Fibroblast of skin of scalp (primary cell): Measurements from ENCODE around the gene CMIP.

Experiments
- DNase-seq: peaks from one replicate; pipeline ENCODE4 v3.0.0-alpha.2; 2013

Gene CMIP

DNA sequence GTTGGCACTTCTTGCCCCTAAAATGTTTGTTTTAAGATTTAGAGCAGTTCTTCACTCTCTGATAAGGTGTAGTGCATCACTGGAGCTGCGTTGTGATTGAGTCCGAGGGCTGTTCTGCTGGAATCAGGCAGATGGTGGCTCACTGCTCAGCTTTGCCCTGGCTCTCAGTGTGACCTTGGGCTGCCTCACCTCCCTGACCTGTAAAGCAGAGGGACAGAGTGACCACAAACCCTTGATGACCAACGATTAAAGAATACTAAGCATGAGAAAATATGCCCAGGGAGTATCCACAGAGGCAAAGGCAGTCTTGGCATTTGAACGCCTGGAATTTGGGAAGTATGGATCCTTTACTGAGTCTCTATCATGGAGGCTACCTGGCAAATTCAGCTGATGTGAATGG lies 18.1 kb downstream of the CMIP start:
- no peak for DNase-seq

- no peak for DNase-seq
Observed at GRCh38 chr16:81463296-81463890, 18.8 kb downstream of the CMIP start.

- no peak for DNase-seq
Observed at GRCh38 chr16:81464279-81464678, 19.7 kb downstream of the CMIP start.

GRCh38 chr16:81465375-81465943 lies 20.9 kb downstream of the CMIP start:
- DNase-seq: no peak

DNA sequence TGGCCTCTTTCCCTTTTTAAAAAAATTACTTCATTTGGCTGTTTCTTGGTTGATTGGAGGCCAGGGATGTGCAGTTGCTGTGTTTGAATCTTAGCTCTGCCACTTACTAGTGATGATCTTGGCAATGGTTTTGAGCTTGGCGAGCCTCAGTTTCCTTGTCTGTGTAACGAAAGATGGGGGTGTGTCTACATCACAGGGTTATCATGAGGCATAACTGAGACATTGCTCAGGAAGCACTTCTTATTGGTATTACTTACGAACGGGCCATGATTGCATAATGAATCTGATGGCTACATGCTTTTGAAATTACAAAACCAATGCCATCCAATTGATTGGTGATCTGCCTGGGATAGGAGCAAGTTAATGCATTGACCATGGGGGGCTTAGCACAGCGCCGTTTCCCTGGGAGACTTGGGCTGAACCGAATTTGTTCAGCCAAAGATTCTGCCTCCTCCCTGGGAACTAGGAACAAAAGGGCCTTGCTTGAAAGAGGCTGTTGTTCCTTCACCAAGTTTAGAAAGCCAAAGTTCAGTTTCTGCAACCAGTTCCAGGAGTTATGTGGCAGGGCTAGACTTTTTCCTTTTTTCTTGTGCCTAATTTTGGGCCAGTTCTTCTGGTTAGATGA lies 21.9 kb downstream of the CMIP start:
- DNase-seq: no peak

DNA sequence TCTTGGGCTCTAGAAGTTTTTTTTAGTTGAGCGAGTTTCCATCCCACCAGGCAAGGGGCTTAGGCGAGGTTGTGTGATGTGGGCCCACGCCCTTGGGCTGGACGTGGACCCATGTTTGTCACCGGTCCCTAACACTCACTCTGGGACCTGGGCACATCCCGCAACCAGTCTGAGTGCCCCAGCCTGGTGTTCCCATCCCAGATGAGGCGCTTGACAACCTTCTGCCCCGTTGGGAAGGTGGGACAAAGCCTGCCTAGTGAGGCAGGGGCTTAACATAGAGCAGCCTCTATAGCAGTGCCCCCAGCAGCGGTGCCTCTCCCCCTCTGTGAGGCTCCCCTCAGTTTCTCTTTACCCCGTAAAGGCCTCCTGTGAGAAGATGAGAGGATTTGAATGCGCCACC lies 22.5 kb downstream of the CMIP start:
- no peak for DNase-seq

- DNase-seq: no peak
Observed at GRCh38 chr16:81467815-81468214, 23.2 kb downstream of the CMIP start.

- DNase-seq: no peak
Observed at GRCh38 chr16:81468269-81468902, 23.8 kb downstream of the CMIP start.

GRCh38 chr16:81469183-81469677 lies 24.6 kb downstream of the CMIP start:
- DNase-seq: no peak

GRCh38 chr16:81469710-81470535 lies 25.3 kb downstream of the CMIP start:
- DNase-seq: no peak

- no peak for DNase-seq
Observed at GRCh38 chr16:81470796-81471636, 26.4 kb downstream of the CMIP start.

DNA sequence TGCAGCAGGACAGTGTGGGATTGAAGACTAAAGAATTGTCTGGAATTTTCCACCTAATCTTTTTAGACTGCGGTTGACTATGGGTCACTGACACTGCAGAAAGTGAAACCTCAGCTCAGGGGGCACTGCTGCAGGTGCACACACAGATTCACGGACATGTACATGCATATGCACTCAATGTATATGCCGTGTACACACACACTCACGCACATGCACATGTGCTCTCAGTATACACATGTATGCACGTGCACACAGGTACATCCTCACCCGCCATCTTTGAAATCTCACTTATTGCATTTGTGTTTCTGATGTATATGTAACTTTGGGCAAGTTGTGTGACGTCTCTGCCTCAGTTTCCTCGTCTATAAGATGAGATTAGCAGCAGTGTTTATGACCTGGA lies 27.3 kb downstream of the CMIP start:
- DNase-seq: no peak

GRCh38 chr16:81472391-81472790 lies 27.8 kb downstream of the CMIP start:
- DNase-seq: no peak

DNA sequence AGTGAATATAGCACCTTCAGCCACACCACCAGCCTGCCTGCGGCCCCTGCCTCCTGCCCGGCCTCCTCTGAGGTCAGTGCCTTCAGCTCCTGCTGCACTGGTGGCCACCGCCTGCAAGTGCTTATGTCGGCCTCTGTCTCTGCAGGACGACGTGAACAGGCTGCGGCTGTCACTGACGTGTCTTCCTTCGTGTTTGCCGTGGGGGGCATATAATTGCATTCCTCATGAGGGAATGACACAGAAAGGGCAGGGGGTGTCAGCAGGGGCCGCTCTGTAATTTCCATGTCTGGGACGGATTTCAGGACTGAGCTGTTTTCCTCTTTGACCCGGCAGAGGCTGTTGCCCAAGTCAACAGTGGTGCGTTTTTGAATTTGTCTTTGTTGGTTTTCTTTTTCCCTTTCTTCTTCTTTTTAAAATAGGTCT lies 28.5 kb downstream of the CMIP start:
- DNase-seq: no peak

DNA sequence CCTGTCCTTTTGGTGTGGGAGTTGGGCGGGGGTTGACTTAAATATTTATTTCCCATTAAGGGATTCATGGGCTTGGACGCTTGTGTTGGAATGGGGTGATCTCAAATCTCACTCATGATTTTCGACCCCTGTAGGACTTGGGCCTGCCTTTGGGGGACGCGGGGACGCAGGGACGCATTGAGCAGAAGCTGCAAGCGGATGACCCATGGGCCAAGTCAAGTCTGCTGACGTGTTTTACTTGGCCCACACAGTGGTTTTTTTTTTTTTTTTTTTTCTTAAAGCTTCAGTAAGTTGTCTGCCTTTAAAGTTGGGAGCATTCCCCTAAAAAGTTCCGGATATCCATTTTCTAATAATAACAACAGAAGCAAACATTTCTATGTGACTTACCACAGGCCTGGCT lies 28.9 kb downstream of the CMIP start:
- no peak for DNase-seq

DNA sequence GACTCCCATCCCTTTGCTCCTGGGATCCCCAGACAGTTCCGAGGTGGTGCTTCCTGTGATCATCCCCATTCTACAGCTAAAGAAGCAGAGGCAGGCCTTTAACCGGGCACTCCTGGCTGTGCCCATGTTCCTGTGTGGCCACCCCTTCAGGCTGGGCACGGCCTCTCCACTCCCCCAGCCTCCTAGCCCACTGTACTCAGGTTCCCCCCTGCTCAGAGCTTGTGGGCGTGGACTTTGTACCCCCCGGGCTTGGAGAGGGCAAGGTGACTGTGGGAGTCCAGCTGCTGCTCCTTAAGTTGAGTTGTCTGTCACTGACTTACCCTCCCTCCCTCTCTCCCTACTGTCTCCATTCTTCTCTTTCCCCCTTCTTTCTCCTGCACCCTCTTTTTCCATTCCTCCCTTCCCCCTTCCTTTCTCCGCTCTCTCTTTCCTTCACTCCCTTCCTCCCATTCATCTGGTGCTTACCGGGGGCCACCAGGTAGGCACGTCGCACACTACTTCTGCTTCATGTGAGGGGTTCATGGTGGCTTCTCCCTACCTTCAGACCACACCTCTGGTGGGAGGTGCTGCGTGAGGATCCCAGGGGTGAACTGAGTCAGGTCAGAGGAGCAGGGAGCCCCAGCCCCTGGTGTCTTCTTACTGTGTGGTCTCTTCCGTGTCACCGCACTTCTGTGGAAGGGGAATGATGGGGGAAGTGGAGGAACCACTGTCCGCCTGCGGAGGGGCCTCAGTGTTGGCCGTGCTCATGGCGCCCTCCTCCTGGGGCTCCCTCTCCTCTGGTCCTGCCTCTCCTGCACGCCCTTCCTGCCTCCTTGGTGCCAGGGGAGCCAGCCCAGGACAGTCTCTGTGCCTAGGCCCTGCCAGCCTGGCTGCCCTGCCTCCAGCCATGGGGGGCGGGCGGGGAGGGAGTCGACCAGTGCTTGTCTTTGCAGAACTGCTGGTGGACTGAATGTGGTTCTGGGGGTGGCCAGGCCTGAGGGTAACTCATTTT lies 29.7 kb downstream of the CMIP start:
- DNase-seq: no peak

DNA sequence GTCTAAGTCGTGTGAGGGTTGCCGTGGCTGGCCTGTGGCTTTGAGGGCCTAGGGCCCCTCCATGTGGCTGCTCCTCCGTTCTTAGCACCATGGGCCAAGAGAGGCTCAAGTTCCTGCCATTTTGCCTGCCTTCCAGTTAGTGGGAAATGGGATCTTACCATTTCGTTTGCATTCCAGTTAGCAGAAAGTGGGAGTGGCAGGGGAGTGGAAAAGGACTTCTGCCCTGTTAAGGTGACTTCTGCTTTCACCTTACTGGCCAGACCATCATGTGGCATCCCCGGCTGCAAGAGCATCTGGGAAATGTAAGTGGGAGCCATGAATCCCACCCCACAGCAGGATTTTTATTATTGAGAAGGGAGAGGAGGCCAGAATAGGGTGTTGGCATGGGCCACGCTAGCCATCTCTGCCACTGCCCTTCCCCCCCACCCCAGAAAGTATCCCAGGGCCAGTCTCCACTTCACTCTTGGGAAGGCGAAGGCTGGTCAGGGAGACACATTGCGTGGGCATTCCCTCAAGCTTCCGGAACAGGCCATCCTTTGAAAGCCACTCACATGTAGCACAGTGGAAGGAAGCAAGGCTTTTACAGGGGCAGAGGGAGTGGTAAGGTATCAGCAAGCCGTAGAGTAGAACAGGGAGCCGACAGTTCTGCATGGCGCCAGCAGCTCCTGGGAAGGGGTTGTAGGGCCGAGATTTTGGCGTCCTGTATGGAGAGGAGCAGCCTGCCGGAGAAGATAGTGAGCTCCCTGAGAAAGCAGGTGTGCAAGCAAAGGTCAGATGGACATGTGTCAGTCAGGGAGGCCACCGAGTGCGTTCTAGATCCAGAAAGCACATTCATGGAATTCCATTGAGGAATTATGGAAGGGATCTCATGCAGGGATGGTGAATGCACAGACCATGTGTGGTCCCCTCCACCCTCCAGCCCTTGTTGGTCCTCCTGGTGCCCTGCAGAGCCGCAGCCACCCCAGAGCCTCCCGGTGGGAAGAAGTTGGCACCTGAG lies 33.4 kb downstream of the CMIP start:
- no peak for DNase-seq

DNA sequence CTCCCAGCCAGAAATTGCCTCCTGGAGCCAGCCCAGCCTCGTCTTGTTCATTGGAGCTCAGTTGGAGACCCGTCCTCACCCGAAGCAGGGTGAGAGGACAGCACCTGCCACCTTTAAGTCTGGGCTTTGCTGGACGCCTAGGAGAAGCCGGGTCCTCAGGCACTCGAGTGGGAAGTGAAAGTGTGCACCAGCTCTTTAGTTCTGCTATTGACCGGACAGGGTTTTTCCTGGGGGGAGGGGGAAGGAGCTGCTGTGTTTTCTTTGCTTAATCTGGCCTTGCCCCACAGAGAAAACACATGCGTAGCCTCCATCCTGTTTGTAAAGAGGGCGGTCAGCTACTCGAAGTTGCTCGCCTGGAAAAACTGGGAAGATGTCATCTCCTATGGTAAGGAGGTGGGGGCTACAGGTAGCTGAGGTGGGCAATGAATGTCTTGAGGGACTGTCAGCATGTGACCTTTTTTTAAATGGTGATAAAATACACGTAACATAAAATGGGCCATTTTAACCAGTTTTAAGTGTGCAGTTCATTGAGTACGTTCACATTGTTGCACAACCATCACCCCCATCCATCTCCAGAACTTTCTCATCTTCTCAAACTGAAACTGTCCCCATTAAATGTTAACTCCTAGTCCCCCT lies 34.4 kb downstream of the CMIP start:
- DNase-seq: no peak
